NCI-H2029 treated with DMSO at 0.1 percent for 48 hours (cell line): ENCODE measurements around the gene ST7.
A peak's percentile ranks its signal among the peaks of the same experiment; 100 is the strongest.
"Not testable (repeated sequence)": the region's sequence is repeated elsewhere in the genome, so short reads cannot be mapped to it uniquely, and the experiment has no call there.

ENCODE experiments used
- DNase-seq: peaks from one replicate; lab custom pipeline; 2025; lab: John Stamatoyannopoulos, UW

The ST7 gene

GRCh38 chr7:116951366-116952292 lies 1.7 kb upstream of the ST7 start:
- DNase-seq, result no peak

DNA sequence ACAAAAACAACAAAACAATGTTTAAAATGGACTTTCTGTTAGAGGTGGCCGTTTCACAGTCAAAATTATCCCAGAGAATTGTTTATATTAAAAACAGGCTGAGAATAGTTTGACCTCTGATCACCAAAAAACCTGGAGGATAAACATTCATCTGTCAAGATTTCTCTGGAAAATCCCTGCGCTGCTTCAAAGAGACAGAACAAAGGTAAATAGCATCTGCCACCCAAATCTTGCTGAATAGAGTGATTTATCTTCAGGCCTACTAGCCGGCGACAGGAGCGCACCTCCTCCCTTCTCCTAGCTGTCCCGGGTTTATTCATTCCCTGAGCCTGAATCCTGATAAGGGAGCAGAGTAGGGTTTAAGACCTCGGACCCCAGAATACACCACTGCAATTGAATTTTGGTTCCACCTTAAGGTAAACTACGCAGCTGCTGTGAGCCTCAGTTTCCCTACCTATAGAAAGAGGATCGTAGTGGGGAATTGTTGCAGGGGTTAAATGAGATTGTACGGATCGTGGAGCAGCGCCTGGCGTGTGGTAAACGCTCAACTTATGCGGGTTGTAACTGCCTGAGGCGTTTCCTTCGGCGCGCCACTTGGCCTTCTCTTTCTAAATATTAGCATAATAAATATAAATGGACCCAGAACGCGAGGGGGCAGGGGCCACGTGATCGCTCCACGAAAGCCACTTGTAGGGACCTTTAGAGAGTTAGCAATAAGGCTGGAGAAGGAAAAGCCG lies 498 bp upstream of the ST7 start:
- DNase-seq, result peak; percentile 53

GRCh38 chr7:116953906-116954838 lies 871 bp downstream of the ST7 start:
- DNase-seq, result peak; percentile 38

DNA sequence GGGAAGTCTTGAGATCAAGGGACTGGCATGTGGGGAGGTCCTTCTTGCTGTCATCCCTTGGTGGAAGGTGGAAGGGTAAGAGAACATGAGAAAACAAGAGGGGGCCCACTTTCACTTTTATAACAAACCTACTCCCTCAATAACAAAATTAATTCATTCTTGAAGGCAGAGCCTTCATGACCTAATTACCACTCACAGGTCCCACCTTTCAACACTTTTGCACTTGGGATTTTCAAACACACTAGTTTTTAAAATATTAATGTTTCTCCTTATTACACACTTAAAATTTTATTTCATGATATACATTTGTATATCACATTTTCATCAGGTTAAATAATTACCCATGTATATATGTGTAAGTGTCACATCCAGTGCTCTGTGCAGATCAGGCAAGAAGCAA lies 2.0 kb downstream of the ST7 start:
- no peak for DNase-seq

GRCh38 chr7:116955801-116956476 lies 2.6 kb downstream of the ST7 start:
- DNase-seq, result no peak

- no peak for DNase-seq
Observed at GRCh38 chr7:116956477-116956804, 3.1 kb downstream of the ST7 start.

GRCh38 chr7:116957874-116958273 lies 4.6 kb downstream of the ST7 start:
- no peak for DNase-seq

DNA sequence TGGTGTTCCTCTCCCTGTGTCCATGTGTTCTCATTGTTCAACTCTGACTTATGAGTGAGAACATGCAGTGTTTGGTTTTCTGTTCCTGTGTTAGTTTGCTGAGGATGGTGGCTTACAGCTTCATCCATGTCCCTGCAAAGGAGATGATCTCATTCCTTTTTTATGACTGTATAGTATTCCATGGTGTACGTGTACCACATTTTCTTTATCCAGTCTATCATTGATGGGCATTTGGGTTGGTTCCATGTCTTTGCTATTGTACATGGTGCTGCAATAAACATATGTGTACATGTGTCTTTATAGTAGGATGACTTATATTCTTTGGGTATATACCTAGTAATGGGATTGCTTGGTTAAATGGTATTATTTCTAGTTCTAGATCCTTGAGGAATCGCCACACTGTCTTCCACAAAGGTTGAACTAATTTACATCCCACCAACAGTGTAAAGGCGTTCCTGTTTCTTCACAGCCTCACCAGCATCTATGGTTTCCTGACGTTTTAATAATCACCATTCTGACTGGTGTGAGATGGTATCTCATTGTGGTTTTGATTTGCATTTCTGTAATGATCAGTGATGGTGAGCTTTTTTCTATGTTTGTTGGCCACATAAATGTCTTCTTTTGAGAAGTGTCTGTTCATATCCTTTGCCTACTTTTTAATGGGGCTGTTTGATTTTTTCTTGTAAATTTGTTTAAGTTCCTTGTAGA lies 8.8 kb downstream of the ST7 start:
- not testable (repeated sequence) for DNase-seq

- DNase-seq, result no peak
Observed at GRCh38 chr7:116963234-116963633, 9.9 kb downstream of the ST7 start.

GRCh38 chr7:116966601-116967000 lies 13.3 kb downstream of the ST7 start:
- DNase-seq, result no peak

- no peak for DNase-seq
Observed at GRCh38 chr7:116967254-116967922, 14.1 kb downstream of the ST7 start.

GRCh38 chr7:116967983-116968382 lies 14.7 kb downstream of the ST7 start:
- no peak for DNase-seq

- DNase-seq, result no peak
Observed at GRCh38 chr7:116968631-116969030, 15.3 kb downstream of the ST7 start.

DNA sequence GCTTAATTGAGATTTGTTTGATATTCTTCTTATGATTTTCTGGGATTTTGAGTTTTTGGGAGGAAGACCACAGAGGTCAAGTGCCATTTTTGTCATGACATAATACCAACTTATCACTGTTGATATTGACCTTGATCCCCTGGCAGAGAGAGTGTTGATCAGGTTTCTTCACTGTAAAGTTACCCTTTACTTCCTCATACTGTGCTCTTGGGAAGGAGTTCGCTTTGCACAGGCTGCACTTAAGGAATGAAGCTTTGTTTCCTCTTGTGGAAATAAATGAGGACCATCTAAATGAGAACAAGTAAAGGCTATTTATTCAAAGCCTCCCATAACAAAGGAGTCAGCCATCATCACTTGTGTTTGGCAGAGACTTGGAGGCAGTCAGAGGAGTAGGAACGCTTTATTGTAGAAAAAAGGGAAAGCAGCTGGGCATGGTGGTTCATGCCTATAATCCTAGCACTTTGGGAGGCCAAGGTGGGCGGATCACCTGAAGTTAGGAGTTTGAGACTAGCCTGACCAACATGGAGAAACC lies 16.1 kb downstream of the ST7 start:
- DNase-seq, result no peak

DNA sequence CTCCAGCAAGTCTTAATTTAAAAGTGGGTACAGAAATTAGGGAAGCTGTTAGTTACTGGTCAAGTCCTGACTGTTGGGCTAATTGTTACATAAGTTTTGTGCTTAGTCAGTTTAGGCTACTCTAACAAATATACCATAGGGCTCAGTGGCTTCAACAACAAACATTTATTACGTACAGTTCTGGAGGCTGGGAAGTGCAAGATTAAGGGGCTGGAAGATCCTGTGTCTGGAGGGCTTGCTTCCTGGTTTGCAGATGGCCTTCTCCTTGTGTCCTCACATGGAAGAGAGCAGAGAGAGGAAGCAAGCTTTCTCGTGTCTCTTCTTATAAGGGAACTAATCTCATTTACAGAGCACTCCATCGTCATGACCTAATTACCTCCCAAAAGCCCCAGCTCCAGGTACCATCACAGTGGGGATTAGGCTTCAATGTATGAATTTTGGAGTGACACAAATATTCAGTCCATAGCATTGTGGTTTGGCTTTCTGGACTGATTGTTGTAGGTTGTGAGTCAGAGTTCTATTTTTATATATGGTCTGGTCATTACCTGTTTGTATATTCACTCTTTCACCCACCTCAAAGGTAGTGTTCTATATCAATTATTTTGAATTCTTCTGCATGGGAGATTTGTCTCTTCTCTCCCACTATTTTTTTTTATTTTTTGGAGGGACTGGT lies 17.1 kb downstream of the ST7 start:
- DNase-seq, result no peak

GRCh38 chr7:116971153-116971552 lies 17.9 kb downstream of the ST7 start:
- not testable (repeated sequence) for DNase-seq

GRCh38 chr7:116971869-116972268 lies 18.6 kb downstream of the ST7 start:
- DNase-seq, result no peak

GRCh38 chr7:116975024-116975423 lies 21.7 kb downstream of the ST7 start:
- DNase-seq, result not testable (repeated sequence)

- DNase-seq, result no peak
Observed at GRCh38 chr7:116977172-116977571, 23.9 kb downstream of the ST7 start.

DNA sequence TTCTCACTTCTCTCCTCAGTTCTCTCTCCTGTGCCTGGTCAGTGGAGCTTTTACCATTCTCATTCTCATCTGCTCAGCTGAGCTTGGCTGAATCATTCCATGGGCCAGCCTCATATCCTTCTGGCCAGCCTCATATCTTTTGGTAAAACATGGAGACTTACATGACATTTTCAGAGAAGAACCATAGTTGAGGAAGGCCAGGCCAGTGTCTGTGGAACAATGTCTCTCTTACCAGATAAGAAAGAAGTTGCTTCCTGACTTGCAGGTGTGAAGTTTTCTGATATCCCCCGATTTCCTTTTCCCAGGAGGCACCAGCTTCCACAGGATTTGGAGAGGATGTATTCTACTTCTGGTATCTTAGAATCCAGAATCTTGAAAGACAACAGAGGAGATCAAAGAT lies 24.7 kb downstream of the ST7 start:
- no peak for DNase-seq
